ENCODE data around the gene NCR3LG1. TPM values are rescaled to one million over a fixed set of nuclear protein-coding genes. Genes with fewer than 3 reads are reported as not detected.

Gene NCR3LG1
- total RNA-seq, 1 experiment from 2014 or later, result 2.0 TPM

- DNase-seq (ENCODE audit: low spot score) (no peak), ATAC-seq (no peak)
- Mint-ChIP-seq H3K36me3 (no peaks in the 10 kb centered on the region), H3K27ac (no peak overlapping the region), H3K4me3 (no peak overlapping the region), H3K4me1 (no peaks in the 10 kb centered on the region), H3K9me3 (no peaks in the 10 kb centered on the region), H3K27me3 (ENCODE audit: low read depth) (no peaks in the 10 kb centered on the region; the same call in 1 of the 2 replicates)
- POLR2A ChIA-PET, result no interaction called here
- TF ChIP-seq USF1 (CRISPR knock-in tag; IDR thresholded peaks at IDR 0.05) (no peak), ZNF416 (CRISPR knock-in tag; IDR thresholded peaks at IDR 0.05) (no peak), ATF2 (CRISPR knock-in tag; IDR thresholded peaks at IDR 0.05; ENCODE audit: borderline replicate concordance, low read depth) (no peak), PRDM15 (CRISPR knock-in tag; IDR thresholded peaks at IDR 0.05) (no peak), NFYB (CRISPR knock-in tag; conservative IDR thresholded peaks at IDR 0.05; ENCODE audit: low read depth) (no peak), NFE2L1 (CRISPR knock-in tag; IDR thresholded peaks at IDR 0.05) (no peak), ELF4 (CRISPR knock-in tag; IDR thresholded peaks at IDR 0.05; ENCODE audit: low read depth) (no peak), NR3C1 (CRISPR knock-in tag; conservative IDR thresholded peaks at IDR 0.05; ENCODE audit: low read depth) (no peak)
- CTCF ChIA-PET, result interaction anchor here (0.7 to 1.9 kb wide), 4 partner anchors 31 to 124 kb away, joined by 3 to 8 read pairs (median 5); no protein-coding TSS in a partner anchor
Measured at GRCh38 chr11:17403980-17404759, 52.6 kb downstream of the NCR3LG1 start.

GRCh38 chr11:17405232-17406005, 53.8 kb downstream of the NCR3LG1 start:
- peak; percentile 46 for DNase-seq (ENCODE audit: low spot score)
- POLR2A ChIA-PET, result no interaction called here
- TF ChIP-seq TEAD4 (CRISPR knock-in tag; IDR thresholded peaks at IDR 0.05) (no peak), HMGA2 (CRISPR knock-in tag; IDR thresholded peaks at IDR 0.05) (no peak), USF1 (CRISPR knock-in tag; IDR thresholded peaks at IDR 0.05) (no peak), ARID4B (CRISPR knock-in tag; IDR thresholded peaks at IDR 0.05; ENCODE audit: borderline replicate concordance) (no peak), ERG (CRISPR knock-in tag; IDR thresholded peaks at IDR 0.05) (no peak), CTCF (IDR thresholded peaks at IDR 0.05) (no peak), JAZF1 (CRISPR knock-in tag; IDR thresholded peaks at IDR 0.05) (no peak), ZNF138 (CRISPR knock-in tag; conservative IDR thresholded peaks at IDR 0.05) (no peak)

More at GRCh38 chr11:17405232-17406005, 53.8 kb downstream of the NCR3LG1 start:
- H3K36me3 Mint-ChIP-seq, result no peaks in the 10 kb centered on the region
- no peak overlapping the region for H3K27ac Mint-ChIP-seq
- peak; percentile 74 for ATAC-seq
- H3K4me3 Mint-ChIP-seq, result no peak overlapping the region
- no peaks in the 10 kb centered on the region for H3K9me3 Mint-ChIP-seq
- no peaks in the 10 kb centered on the region; the same call in 1 of the 2 replicates for H3K27me3 Mint-ChIP-seq (ENCODE audit: low read depth)
- CTCF ChIA-PET, result interaction anchor here (0.6 to 2.0 kb wide), 11 partner anchors 14 to 123 kb away, joined by 3 to 13 read pairs (median 4); partner anchors contain the start of genes ABCC8 and KCNJ11
- no peaks in the 10 kb centered on the region for H3K4me1 Mint-ChIP-seq
